Natural killer cell (primary cell): Measurements from ENCODE around the gene NRCAM. TPM values are rescaled to one million over a fixed set of nuclear protein-coding genes. Genes with fewer than 3 reads are reported as not detected.

Experiments
- ATAC-seq, 3 donors: fragments of 150-1000 bp in 2 of 3; fragments of 200-7000 bp in 1 of 3; cut with Tn5 transposase; 1 replicate in 1 of 3; 2 replicates in 2 of 3; pipeline ENCODE4 v1.10.0; 2021; ENCODE audit warnings: mild to moderate bottlenecking in 2 of 3, moderate library complexity in 2 of 3
- DNase-seq, 2 donors: peaks; one replicate each; pipeline versions ENCODE4 v3.0.0 to v3.0.0-alpha.2; 2013 to 2021; ENCODE audit warnings: mixed read lengths in 1 of 2
- H3K27ac ChIP-seq: one replicate; pipeline ENCODE4 v1.5.1; 2013; ENCODE audit warnings: mild to moderate bottlenecking, low read length
- H3K27me3 ChIP-seq: one replicate; pipeline ENCODE4 v1.6.1; 2013; ENCODE audit warnings: low read length; ENCODE audit not compliant: control insufficient read depth, insufficient read depth
- H3K36me3 ChIP-seq: one replicate; pipeline ENCODE4 v1.6.1; 2013; ENCODE audit warnings: low read length; ENCODE audit not compliant: control insufficient read depth, insufficient read depth
- H3K4me1 ChIP-seq: one replicate; pipeline ENCODE4 v1.6.1; 2013; ENCODE audit warnings: low read length; ENCODE audit not compliant: control insufficient read depth, insufficient read depth
- H3K4me3 ChIP-seq: one replicate; pipeline ENCODE4 v1.5.1; 2013; ENCODE audit warnings: low read length
- H3K9me3 ChIP-seq: one replicate; pipeline ENCODE4 v1.6.1; 2013; ENCODE audit warnings: low read length; ENCODE audit not compliant: control insufficient read depth, insufficient read depth
- H3K27ac Mint-ChIP-seq, 2 donors: one replicate each; pipeline ENCODE4 v1.8.0; 2022; ENCODE audit warnings: mild to moderate bottlenecking in 2 of 2, mixed read lengths in 2 of 2, moderate library complexity in 1 of 2
- H3K27me3 Mint-ChIP-seq, 2 donors: one replicate each; pipeline ENCODE4 v1.8.0; 2022; ENCODE audit warnings: low read depth in 2 of 2, mixed read lengths in 2 of 2
- H3K36me3 Mint-ChIP-seq: one replicate; pipeline ENCODE4 v1.8.0; 2022; ENCODE audit warnings: mixed read lengths
- H3K4me1 Mint-ChIP-seq, 2 donors: one replicate each; pipeline ENCODE4 v1.8.0; 2022; ENCODE audit warnings: mixed read lengths in 2 of 2
- H3K4me3 Mint-ChIP-seq: one replicate; pipeline ENCODE4 v1.8.0; 2022; ENCODE audit warnings: mild to moderate bottlenecking, moderate library complexity, mixed read lengths
- H3K9me3 Mint-ChIP-seq, 2 donors: one replicate each; pipeline ENCODE4 v1.8.0; 2022; ENCODE audit warnings: mixed read lengths in 2 of 2
- WGBS: methylation state at CpG from one replicate; pipeline ENCODE4 v1.1.7; 2013; ENCODE audit warnings: missing lambda C conversion rate; ENCODE audit not compliant: insufficient coverage; 5-methylcytosine and 5-hydroxymethylcytosine counted together
- intact Hi-C: fragments of 100-400 bp; cut with micrococcal nuclease; formaldehyde crosslinking; loops from one replicate; pipeline ENCODE4 v1.14.2; 2022
- total RNA-seq, 4 donors: library from RNA; stranded (reverse); fragments of 120-200 nt in 1 of 4; gene quantifications; one replicate each; pipeline versions ENCODE4 v1.2.3 to v1.2.4, GENCODE V29; 2013 to 2022
- TF ChIP-seq, protein P1 (sequence below): fragments of 200-600 bp; IDR thresholded peaks from one replicate; pipeline ENCODE4 v1.8.0; 2022; ENCODE audit warnings: antibody characterized with exemption

The NRCAM gene
- total RNA-seq, 3 donors from 2014 or later (not counting 1 experiment from before 2014, with no cell fraction given) = 0.27 to 0.95 (median 0.52) TPM

DNA sequence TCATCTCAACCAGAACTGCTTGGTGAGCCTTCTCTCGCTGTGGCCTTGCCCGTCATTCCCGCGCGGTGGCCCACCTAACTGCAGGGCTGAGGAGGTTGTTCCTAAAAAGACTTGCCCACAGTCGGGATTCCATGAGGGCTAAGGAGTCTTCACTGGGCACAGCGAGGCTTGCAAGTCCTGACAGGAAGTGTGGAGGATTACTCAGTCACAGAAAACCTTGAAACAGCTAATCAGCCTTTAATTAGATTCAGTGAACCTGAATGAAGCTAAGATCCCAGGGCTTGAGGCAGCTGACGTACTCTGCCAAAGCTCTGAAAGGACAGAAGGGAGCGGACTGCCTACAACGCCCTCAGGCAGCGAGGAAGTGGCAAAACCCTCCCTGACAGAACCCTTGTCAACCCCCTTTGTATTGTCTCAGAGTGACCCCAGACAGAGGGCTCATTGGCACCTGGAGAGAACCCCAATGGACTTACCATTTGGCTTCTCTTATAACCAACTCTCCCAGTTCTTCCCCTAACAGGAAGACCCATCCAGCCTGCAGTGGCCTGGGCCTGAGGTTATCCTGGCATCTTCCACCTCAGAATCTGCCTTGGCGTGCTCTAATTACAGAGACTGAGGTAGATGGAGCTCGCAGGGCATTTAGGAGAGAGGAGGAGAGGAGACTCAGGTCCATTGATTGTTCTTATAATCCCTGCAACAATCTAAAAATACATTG, 323.5 kb downstream of the NRCAM start:
- no peak for ATAC-seq
- no peaks in the 10 kb centered on the region for H3K9me3 Mint-ChIP-seq

DNA sequence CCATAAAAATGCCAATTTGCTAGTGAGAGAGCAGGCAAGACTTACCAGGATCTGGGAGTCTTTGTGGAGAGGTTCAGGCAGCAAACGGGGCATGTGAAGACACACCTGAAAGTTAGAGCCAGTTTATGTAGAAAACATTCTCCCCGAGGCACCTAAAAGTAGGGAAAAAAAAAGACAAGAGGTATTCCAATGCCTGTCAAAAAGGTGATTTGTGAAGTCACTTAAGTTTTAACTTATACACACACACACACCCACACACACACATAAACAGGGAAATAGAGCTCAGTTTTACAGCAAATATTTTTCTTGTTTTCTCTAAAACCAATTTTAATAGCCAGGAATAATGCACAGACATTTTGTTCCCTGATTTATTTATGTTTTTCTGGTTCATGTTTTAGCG, 326.0 kb downstream of the NRCAM start, which contains the start of gene LAMB4:
TSS of gene LAMB4 (minus strand) at position 101 of the 400 bp plus-strand sequence. CDS start 7,197 bp downstream, outside the sequence.
- H3K27ac Mint-ChIP-seq = no peak within 1 kb of the TSS
- no peaks in the 10 kb centered on the region for H3K9me3 Mint-ChIP-seq
- Histone ChIP-seq H3K27ac (no peak within 1 kb of the TSS), H3K36me3 (no peaks in the 10 kb centered on the region), H3K4me1 (peaks cover 5% of the 10 kb centered on the region), H3K9me3 (no peaks in the 10 kb centered on the region), H3K27me3 (no peaks in the 10 kb centered on the region), H3K4me3 (no peak within 1 kb of the TSS)
- TF ChIP-seq, protein P1, sequence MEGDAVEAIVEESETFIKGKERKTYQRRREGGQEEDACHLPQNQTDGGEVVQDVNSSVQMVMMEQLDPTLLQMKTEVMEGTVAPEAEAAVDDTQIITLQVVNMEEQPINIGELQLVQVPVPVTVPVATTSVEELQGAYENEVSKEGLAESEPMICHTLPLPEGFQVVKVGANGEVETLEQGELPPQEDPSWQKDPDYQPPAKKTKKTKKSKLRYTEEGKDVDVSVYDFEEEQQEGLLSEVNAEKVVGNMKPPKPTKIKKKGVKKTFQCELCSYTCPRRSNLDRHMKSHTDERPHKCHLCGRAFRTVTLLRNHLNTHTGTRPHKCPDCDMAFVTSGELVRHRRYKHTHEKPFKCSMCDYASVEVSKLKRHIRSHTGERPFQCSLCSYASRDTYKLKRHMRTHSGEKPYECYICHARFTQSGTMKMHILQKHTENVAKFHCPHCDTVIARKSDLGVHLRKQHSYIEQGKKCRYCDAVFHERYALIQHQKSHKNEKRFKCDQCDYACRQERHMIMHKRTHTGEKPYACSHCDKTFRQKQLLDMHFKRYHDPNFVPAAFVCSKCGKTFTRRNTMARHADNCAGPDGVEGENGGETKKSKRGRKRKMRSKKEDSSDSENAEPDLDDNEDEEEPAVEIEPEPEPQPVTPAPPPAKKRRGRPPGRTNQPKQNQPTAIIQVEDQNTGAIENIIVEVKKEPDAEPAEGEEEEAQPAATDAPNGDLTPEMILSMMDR = no peak
- peaks cover 6% of the 10 kb centered on the region in 2 donors for H3K4me1 Mint-ChIP-seq
- no peak for ATAC-seq
- WGBS = 94% methylated on average over 3 of the region's 3 CpGs
- H3K36me3 Mint-ChIP-seq = no peaks in the 10 kb centered on the region
- peaks cover 0 to 5% of the 10 kb centered on the region in 2 donors for H3K27me3 Mint-ChIP-seq
- no peak within 1 kb of the TSS for H3K4me3 Mint-ChIP-seq
- DNase-seq = no peak
- intact Hi-C loops = no loop called here

More for the DNA sequence above, 323.5 kb downstream of the NRCAM start:
- Histone ChIP-seq H3K27me3 (no peaks in the 10 kb centered on the region), H3K27ac (no peak overlapping the region), H3K4me1 (peaks cover 18% of the 10 kb centered on the region), H3K9me3 (no peaks in the 10 kb centered on the region), H3K36me3 (no peaks in the 10 kb centered on the region), H3K4me3 (no peak overlapping the region)
- WGBS = 95% methylated on average over 13 of the region's 13 CpGs
- Mint-ChIP-seq H3K27me3 (peaks cover 0 to 5% of the 10 kb centered on the region in 2 donors), H3K27ac (no peak overlapping the region), H3K4me3 (no peak overlapping the region), H3K36me3 (no peaks in the 10 kb centered on the region), H3K4me1 (peaks cover 19% of the 10 kb centered on the region in 2 donors)
- no peak for DNase-seq
- TF ChIP-seq, protein P1 = no peak
- intact Hi-C loops = no loop called here

DNA sequence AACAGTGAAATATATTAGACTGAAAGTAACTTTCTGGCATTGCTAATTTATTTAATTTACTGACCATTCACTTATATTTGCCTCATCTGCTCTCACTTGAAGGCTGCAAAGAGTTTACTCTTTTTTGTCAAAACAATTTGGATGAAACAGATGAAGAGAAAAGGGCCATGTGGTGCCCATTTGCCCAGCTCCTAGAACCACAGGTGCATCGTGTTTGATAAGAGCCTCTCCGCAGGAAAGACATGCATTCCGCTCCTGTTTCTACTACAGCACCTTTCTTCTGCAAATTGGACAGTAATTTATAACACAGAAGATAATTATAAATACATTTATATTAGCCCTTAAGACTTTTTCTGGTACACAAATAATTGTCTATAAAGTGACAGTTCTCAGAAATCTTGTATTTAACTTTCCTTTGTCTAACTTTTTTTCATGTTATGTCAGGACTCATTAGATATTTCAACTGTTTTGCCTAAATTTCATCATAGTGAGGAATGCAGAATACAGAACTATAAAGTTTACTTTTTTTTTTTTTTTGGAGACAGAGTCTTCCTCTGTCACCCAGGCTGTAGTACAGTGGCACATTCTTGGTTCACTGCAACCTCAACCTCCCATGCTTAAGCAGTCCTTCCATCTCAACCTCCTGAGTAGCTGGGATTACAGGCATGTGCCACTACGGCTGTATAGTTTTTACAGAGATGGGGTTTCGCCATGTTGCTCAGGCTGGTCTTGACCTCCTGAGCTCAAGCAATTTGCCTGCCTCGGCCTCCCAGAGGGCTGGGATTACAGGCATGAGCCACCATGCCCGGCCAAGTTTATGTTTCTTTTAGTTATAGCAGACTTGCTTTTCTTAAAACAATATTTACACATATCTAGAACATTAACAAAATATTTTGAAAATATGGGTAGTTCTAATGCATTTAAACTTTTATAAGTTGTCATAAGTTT, 326.9 kb downstream of the NRCAM start:
- Histone ChIP-seq H3K36me3 (no peaks in the 10 kb centered on the region), H3K4me1 (no peaks in the 10 kb centered on the region), H3K4me3 (no peak overlapping the region), H3K9me3 (no peaks in the 10 kb centered on the region), H3K27me3 (no peaks in the 10 kb centered on the region), H3K27ac (no peak overlapping the region)
- TF ChIP-seq, protein P1 = no peak
- H3K36me3 Mint-ChIP-seq = no peaks in the 10 kb centered on the region
- 92% methylated on average over 7 of the region's 7 CpGs for WGBS
- ATAC-seq (no peak), DNase-seq (no peak)
- H3K9me3 Mint-ChIP-seq = no peaks in the 10 kb centered on the region
- H3K4me1 Mint-ChIP-seq = no peaks in the 10 kb centered on the region
- peaks cover 0 to 2% of the 10 kb centered on the region in 2 donors for H3K27me3 Mint-ChIP-seq
- intact Hi-C loops = no loop called here
- no peak overlapping the region for H3K27ac Mint-ChIP-seq
- no peak overlapping the region for H3K4me3 Mint-ChIP-seq
